GM21360 (cell line): ENCODE measurements around the gene ACY1.
"Not testable (repeated sequence)": the region's sequence is repeated elsewhere in the genome, so short reads cannot be mapped to it uniquely, and the experiment has no call there.

ENCODE experiments used
- ATAC-seq: cut with Tn5 transposase; IDR thresholded peaks from one replicate; pipeline ENCODE4 v1.9.1; 2021; ENCODE audit warnings: mild to moderate bottlenecking, moderate library complexity; ENCODE audit not compliant: unreplicated experiment

ACY1 gene

DNA sequence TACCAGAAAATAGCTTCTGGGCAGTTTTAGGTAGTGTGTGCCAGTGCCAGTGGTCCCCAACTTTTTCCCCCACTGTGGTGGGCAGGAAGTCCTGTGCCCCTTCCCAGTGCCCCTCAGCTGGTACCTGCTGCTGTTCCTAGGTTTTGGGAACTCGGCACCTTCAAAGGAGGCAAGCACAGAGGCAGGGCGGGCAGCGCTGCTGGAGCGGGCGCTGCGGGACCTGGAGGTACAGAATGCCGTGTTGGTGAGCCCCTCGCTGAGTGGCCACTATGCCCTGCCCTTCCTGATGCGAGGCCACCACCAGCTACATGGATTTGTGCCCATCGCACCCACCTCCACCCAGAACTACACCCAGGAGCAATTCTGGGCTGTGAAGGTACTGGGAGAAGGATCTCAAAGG lies 3.1 kb upstream of the ACY1 start:
- ATAC-seq, result no peak

DNA sequence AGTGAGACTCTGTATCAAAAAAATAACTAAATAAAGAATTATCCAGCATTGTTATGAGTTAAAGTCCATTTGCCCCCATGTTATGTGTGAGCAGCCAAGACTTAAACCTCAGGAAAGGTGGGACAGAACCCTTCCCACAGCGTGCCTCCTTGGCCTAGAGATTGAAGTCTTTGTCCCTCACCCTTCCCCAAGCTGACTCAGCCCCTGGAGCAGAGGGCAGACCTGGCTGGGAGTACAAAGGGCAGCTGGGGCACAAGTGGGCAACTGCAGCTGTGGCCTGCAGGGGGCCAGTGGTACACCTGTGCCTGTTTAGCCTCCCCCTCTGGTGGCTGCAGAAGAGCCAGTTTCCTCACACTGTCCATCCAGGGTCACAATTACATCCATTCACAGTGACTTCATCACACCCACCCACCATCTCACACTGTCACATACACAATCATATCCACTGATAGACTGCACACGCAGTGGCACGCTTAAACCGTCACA lies 940 bp upstream of the ACY1 start:
- ATAC-seq, result peak; percentile 42

DNA sequence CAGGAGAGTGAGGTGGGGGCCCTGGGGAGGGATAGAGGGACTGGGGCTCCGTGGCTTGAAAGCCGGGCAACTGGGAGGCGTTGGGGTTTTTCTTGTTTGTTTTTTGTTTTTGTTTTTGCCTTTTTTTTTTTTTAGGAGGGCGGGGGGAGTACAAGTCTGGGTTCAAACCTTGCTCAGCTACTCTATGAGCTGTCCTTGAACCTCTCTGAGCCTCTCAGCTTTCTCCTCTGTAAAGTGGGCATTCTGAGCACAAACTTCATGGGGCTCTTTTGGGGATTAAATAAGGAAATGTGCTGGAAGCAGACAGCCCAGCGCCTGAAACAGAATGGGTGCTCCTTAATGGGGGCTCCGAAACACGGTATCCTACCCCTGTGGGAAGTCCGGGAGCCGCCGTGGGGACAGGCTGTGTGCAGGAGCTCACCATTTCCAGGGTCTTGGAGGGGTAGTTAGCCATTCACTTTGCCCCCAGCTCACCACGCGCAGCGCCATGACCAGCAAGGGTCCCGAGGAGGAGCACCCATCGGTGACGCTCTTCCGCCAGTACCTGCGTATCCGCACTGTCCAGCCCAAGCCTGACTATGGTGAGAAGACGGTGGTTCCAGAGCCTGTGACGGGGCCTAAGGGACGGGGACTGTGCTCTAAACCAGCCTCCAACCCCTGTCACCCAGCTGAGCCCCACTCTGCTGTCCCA lies 388 bp downstream of the ACY1 start:
- no peak for ATAC-seq

DNA sequence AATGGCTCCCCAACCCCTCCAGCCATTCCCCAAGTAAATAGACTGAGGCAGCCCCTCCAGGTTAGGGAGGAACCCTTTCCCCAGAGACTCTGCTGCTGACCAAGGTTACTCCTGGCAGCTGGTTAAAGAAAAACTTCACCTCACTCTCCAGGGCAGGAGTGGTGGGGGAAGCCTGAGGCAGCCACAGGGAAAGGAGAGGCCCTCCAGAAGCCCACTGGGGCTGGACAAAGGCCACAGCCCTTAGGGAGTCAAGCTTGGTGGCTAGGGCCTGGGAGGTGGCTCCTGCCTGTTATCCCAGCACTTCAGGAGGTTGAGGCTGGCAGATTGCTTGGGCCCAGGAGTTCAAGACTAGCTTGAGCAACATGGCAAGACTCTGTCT lies 923 bp downstream of the ACY1 start:
- ATAC-seq, result no peak

DNA sequence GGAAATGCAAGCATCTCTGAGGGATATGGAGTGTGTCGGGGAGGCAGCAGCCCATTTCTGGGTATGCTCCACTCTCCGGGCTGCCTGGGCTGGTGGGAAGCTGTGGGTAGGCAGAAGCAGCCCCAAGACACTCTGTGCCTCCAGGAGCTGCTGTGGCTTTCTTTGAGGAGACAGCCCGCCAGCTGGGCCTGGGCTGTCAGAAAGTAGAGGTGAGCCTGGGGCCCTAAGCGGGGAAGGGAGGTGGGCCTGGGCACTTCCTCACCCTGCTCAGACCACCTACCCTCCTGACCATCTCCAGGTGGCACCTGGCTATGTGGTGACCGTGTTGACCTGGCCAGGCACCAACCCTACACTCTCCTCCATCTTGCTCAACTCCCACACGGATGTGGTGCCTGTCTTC lies 1.7 kb downstream of the ACY1 start:
- no peak for ATAC-seq

DNA sequence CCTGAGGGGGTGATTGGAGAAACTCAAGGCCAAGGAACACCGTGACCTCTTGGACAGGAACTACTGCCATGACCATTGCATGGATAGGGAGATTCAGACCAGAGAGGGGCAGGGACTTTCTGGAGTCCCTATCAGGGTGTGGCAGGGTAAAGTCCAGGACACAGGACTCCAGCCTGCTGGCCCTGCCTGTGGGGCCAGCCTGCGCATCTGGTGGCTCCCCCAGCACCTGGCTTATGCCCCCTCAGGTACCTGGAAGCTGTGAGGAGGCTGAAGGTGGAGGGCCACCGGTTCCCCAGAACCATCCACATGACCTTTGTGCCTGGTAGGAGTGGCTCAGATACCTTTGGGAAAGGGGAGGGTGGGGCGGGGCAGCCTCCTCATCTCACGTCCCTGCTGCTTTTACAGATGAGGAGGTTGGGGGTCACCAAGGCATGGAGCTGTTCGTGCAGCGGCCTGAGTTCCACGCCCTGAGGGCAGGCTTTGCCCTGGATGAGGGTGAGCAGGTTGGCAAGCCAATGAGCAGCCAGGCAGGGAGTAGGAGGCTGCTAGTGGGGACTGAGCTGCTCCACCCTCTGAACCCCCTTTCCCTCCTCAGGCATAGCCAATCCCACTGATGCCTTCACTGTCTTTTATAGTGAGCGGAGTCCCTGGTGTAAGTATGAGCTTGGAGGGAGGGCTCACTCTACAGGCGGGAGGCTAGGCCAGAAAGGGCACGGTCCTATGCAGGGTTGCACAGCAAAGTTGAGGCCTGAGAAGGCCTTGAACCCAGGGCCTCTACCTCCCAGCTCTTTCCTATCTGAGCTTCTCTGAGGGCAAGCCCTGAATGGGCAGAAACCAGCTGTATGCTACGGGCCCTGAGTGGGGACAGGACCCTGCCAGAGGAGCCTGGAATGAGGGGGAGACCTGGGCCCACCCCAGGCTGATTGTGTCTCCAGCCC lies 2.9 kb downstream of the ACY1 start:
- no peak for ATAC-seq

DNA sequence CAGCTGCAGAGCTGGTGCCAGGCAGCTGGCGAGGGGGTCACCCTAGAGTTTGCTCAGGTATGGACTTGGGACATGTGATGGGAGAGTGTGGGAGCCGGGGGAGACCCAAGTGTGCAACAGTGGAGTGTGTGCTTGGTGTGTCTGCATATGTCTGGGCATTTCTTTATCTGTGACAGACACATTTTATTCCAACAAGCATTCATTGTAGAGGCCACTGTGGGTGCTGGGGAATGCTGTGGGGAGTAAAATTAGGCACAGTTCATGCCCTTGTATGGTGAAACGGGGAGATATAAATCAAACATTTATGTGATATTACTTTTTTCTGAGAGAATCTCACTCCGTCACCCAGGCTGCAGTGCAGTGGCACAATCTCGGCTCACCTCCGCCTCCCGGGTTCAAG lies 4.2 kb downstream of the ACY1 start:
- no peak for ATAC-seq

DNA sequence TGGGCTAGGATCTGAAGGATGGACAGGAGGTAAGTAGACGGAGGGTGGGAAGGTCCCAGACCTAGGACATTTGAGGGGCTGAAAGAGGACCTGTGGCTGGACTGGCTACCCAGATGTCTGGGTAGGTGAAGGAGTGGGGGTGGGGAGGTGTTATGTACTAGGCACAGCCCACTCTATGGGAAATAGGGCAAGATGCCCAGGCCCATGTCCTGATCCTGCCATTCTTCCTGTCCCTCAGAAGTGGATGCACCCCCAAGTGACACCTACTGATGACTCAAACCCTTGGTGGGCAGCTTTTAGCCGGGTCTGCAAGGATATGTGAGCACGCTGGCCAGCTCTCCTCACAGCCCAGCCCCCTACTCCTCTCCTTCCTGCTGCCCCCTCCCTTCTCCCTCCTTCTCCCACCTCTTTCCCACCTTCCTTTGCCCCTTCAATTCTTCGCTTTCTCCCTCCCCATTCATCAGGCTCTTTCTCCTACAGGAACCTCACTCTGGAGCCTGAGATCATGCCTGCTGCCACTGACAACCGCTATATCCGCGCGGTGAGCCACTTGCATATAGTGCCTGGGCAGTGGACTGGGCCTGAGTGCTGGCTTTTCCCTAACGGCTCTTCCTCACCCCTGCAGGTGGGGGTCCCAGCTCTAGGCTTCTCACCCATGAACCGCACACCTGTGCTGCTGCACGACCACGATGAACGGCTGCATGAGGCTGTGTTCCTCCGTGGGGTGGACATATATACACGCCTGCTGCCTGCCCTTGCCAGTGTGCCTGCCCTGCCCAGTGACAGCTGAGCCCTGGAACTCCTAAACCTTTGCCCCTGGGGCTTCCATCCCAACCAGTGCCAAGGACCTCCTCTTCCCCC lies 5.2 kb downstream of the ACY1 start:
- no peak for ATAC-seq

DNA sequence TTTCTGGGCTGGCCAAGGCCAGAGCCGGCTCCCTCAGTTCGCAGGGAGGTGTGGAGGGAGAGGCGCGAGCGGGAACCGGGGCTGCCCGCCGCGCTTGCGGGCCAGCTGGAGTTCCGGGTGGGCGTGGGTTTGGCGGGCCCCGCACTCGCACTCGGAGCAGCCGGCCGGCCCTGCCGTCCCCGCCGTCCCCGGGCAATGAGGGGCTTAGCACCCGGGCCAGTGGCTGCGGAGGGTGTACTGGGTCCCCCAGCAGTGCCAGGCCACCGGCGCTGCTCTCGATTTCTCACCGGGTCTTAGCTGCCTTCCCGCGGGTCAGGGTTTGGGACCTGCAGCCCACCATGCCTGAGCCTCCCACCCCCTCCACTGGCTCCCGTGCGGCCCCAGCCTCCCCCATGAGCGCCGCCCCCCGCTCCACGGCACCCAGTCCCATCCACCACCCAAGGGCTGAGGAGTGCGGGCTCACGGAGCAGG lies 7.2 kb downstream of the ACY1 start:
- ATAC-seq, result not testable (repeated sequence)

DNA sequence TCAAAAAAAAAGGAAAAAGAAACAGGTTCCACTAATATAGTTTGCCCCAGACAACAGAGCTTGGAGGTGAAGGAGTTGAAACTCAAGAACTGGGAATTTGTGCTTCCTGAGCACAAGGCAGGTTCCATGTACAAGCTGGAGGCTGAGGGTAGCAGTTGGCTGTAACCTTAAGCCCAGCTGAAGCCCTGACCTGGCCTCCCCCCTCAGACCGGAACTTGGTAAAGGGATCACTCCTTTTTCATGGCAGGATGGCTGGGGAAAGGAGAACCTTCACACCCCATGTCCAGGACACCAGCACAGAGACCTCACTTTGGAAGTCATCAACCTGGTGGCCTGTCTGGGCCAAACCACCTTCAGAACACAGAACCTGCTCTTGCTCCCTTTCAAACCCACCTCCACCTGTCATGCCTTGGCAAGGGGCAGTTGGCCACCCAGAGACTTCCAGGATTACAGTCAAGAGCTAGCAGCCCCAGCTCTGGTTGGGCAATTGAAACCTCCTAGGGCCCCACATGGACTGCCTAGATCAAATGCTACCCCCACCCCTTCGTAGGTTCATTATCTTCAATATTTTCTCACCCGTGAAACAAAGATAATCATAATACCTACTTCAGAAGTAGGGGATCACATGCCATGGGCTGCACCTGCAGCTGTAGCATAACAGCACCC lies 8.8 kb downstream of the ACY1 start:
- no peak for ATAC-seq

DNA sequence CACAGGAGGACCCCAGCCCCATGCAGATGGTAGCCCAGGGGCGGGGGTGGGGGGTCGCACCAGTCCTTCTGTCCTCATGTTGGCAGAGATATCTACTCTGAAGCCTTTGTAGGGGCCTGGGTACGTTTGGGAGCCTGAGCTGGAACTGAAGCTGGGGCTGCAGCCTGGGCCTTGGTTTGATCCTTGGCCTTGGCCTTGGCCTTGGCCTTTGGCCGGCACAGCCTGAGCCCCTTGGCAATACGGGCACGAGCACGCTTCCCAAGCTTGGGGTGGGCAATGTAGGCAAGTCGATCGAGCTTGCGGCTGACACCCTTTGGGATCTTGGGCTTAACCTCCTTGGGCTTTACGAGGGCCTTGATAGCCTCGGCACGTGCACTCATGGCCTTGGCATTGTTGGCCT lies 10.3 kb downstream of the ACY1 start:
- ATAC-seq, result not testable (repeated sequence)

DNA sequence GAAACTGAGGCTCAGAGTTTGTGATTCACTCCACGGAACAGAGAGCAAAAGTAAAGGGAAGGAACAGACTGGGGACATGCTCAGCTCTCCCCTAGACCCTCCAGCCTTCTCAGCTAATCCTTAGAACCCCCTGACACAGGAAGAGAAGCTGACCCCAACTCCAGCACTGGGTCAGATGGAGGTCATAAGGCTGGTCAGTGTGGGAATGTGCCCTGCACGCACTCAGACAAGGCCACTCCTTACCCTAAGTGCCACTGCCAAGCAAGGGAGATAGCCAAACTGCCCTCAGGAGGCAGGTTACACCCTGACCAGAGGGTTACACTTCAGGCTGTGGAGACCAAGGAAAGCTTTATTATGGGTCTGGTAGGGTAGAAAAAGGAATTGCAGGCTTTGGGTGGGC lies 11.2 kb downstream of the ACY1 start:
- no peak for ATAC-seq

DNA sequence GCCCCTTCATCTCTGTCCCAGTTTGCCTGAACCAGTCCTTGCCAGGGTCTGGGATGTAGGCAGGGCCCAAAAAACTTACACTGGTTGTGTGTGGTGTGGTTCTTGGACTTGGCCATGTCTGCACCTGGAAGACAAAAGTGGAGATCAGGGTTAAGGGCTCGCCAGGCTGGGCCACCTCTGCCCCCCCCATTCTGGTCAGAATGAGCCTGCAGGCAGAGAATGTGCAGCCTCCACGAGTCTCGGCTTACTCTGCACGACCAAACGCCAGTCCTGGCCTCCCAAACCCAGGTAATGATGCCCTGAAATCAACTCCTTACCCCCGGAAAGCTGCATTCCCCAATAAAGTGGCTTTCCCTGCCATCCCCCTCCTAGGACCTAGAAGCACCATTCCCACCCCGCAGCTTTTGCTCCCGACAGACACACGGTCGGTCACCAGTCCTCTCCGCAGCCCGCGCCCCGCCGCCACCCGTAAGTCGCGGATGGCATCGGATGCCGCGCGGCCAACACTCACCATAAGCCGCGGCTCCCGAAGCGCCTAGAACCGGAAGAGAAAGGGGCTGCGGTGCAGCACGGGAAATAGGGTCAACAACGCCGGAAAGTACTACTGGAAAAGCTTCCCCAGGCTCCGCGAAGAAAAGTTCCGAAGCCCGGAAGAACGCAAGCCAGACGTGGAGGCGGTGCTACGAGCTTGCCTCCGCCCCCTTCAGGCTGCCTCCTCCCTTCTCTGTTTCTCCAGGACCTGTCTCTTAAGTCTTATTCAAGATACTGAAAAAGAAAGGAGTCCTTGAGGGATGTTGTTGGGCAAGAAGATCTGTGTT lies 12.2 kb downstream of the ACY1 start, which contains the start of gene RPL29:
RPL29 (minus strand) TSS at position 550 of the 818 bp plus-strand sequence; CDS start at position 116, 434 bp downstream.
- peak; percentile 86 for ATAC-seq

DNA sequence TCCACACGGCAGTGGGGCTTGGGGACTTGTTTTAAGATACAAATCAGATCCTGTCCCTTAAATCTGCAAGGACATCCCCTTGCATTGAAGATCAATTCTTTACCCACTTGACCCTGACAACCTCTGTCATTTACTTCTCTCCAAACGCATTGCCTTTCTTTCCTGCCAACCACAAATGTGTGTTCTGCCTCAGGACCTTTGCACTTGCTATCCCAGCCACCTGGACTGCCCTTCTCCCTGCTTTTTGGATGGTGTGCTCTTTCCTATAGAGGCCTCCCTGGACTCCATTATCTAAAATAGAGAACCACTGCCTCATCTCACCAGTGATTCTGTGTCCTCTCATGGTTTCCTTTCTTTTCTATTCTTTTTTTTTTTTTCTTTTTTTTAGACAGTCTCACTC lies 13.8 kb downstream of the ACY1 start:
- ATAC-seq, result no peak

DNA sequence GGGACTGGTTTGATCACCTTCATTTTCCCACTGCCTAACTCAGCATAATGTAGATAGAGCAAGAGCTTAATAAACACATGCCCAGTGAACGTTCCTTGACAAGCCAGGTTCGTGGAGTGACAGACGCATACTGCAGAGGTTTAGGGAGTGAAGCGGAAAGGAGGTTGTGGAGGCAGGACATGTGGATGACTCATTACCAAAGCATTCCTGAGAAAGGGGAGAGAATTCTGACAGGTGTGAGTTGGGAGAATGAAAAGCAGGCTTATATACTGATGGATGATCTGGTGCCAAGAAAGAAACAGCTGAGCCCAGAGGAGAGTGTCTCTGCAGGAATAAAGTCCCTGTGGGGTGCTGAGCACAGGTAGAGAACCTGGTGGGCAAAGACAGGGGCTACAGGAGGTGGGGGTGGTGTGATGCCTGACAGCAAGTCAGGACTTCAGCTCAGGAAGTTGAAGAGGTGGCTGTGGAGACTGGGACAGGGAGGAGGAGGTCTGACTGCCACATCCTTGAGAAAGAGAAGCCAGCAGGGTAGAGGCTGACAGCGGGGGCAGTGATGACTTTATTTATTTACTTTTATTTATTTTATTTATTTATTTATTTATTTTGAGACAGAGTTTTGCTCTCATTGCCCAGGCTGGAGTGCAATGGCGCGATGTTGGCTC lies 14.7 kb downstream of the ACY1 start:
- no peak for ATAC-seq

DNA sequence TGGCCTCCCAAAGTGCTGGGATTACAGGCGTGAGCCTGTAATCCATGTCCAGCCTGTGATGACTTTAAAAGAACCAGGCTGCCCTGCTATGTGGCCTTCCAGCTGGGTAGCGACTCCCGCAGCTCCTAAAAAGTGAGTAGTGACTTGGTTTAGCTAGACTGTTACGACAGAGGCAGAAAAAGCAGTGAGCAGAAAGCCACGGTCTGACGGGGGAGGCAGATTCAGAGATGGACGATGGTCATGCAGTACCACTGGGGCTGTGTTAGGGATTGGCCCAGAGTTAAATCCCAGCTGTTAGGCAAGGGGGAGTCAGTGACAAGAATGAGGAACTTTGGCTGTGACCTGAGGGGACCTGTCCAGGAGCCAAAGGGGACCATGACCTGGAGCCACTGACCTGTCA lies 15.4 kb downstream of the ACY1 start:
- no peak for ATAC-seq

DNA sequence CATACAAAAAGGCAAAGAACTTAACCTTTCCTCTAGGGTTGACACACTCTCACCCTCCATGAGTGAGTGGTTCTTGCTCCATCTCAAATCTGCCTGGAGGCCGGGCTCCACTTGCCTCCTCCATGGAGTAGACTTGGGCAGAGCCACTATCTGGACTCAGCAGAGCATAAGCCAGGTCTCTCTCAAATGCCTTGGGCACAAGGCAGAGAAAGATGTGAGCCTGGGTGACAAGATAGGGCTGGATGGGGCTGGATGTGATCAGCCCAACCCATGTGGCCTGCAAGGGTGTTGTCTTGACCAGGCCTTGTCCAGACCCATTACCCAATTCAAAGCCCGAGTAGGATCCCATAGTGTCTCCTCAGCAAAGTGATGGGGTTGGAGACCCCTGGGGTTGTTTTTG lies 16.5 kb downstream of the ACY1 start:
- ATAC-seq, result no peak

DNA sequence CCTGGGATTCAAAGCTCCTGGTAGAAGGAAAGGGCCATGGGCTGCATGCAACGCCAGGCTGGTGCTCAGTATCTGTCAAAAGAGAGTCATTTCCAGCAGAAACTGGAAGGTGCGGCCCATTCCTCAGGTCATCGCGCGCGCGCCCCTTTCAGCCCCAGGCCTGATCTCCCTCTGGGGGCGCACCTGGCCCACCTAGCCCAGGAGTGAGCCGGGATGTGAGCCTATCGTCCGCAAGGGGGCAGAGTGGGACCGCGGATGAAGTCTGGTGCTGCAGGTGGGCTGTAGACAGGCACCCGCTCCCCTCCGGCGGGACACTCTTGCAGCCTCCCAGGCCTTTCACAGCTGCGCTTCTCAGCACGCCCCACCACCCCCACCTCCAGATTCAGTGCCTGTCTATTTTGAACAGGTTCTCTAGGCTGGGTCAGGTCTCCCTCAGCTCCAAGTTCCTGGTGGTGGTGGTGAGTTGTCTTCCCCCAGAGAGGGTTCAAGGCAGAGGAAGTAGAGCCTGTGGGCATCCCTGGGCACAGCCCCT lies 18.2 kb downstream of the ACY1 start:
- peak; percentile 72 for ATAC-seq

DNA sequence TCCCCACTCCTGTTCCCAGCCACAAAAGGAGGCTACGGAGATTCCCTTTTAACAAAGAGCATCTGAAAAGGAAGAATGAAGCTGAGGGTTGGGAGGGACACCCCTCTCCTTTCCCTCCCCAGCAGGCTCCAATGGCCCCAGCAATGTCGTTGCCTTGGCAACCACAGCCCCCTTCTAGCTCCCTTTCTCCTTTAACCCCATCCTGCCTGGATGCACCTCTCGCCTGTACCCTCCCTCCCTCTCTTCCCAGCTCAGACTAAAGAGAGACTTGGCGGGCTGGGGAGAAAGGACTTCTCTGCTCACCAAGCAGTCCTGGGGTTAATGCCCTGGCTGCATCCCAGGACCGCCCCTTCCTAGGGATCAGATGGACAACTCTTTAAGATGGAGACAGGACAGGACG lies 19.4 kb downstream of the ACY1 start:
- ATAC-seq, result no peak
